K562 (cell line): ENCODE data around the gene CAPZA1. TPM values are rescaled to one million over a fixed set of nuclear protein-coding genes. Genes with fewer than 3 reads are reported as not detected.

Experiments
- BMI1 ChIP-seq: fragments of 150-350 bp; IDR thresholded peaks from 2 replicates; pipeline ENCODE4 v1.6.1; 2014; ENCODE audit warnings: low read length
- MAFF ChIP-seq: IDR thresholded peaks from 2 replicates; pipeline ENCODE4 v1.6.1; 2012; ENCODE audit warnings: low read length, improper control_type of control experiment
- SRSF3 ChIP-seq: fragments of 200-400 bp; formaldehyde crosslinking; IDR thresholded peaks from 2 replicates; pipeline ENCODE4 v1.6.1; 2016; ENCODE audit warnings: mild to moderate bottlenecking, low read length, moderate library complexity; ENCODE audit not compliant: insufficient read depth
- STAG1 ChIP-seq: sonication (generic); formaldehyde crosslinking; IDR thresholded peaks from 2 replicates; pipeline ENCODE4 v1.5.0; 2020; ENCODE audit warnings: missing genetic modification reagents, borderline replicate concordance
- STAT5A ChIP-seq: IDR thresholded peaks from 2 replicates; pipeline ENCODE4 v1.6.1; 2012; ENCODE audit warnings: low read length, inconsistent platforms, borderline replicate concordance
- TAF7 ChIP-seq: fragments of 450-650 bp; IDR thresholded peaks from 2 replicates; pipeline ENCODE4 v1.6.1; 2016; ENCODE audit warnings: missing genetic modification characterization, missing compliant biosample characterization
- TFAM ChIP-seq: fragments of 250-450 bp; sonication (Bioruptor Pico); conservative IDR thresholded peaks from 2 replicates; pipeline ENCODE4 v1.5.0; 2021; ENCODE audit warnings: mild to moderate bottlenecking, moderate library complexity
- ZFP36 ChIP-seq: fragments of 150-350 bp; IDR thresholded peaks from 2 replicates; pipeline ENCODE4 v1.6.1; 2018; ENCODE audit warnings: low read length, low read depth; ENCODE audit not compliant: partially characterized antibody
- ZNF184 ChIP-seq: sonication (generic); formaldehyde crosslinking; IDR thresholded peaks from 2 replicates; pipeline ENCODE4 v1.5.0; 2020; ENCODE audit warnings: missing genetic modification reagents
- ZNF253 ChIP-seq: fragments of 250-450 bp; sonication (Bioruptor Pico); conservative IDR thresholded peaks from 2 replicates; pipeline ENCODE4 v1.6.1; 2021; ENCODE audit warnings: mild to moderate bottlenecking
- ZNF324 ChIP-seq: fragments of 250-450 bp; sonication (Bioruptor Pico); IDR thresholded peaks from 2 replicates; pipeline ENCODE4 v1.4.0; 2020; ENCODE audit warnings: mild to moderate bottlenecking
- polyA plus RNA-seq, 8 experiments: library from polyadenylated mRNA; depleted of rRNA in 4 of 8; stranded (reverse) in 5 of 8; unstranded in 3 of 8; fragments of >200 nt; fragmentation: Nextera tagmentation in 2 of 8; fragmentation: Illumina TruSeq in 1 of 8; extraction: Ambion mirVana in 2 of 8; extraction: Trizol in 1 of 8; gene quantifications; 2 replicates each; pipeline versions ENCODE4 v1.2.1 to v1.2.3, GENCODE V29; 2011 to 2014; ENCODE audit warnings: inconsistent platforms in 1 of 8, missing spikeins in 1 of 8
- total RNA-seq, 7 experiments: library from RNA; depleted of rRNA in 6 of 7; stranded (reverse); fragments of >200 nt in 6 of 7; fragmentation: Illumina TruSeq in 2 of 7; extraction: Trizol in 2 of 7; gene quantifications; 2 replicates each; pipeline versions ENCODE4 v1.2.1 to v1.2.3, GENCODE V29; 2011 to 2021; ENCODE audit warnings: low replicate concordance in 1 of 7
- TF ChIP-seq, protein P1 (sequence below): fragments of 250-450 bp; sonication (Bioruptor Pico); IDR thresholded peaks from 2 replicates; pipeline ENCODE4 v1.4.0; 2020; ENCODE audit warnings: borderline replicate concordance
- TF ChIP-seq, protein P2 (sequence below): sonication (generic); formaldehyde crosslinking; IDR thresholded peaks from 2 replicates; pipeline ENCODE4 v1.8.0; 2022; ENCODE audit warnings: mild to moderate bottlenecking, missing genetic modification reagents
- TF ChIP-seq, protein P3 (sequence below): sonication (generic); formaldehyde crosslinking; IDR thresholded peaks from 2 replicates; pipeline ENCODE4 v1.8.1; 2022; ENCODE audit warnings: missing genetic modification reagents
- TF ChIP-seq, protein P4 (sequence below): fragments of 250-450 bp; sonication (Bioruptor Pico); IDR thresholded peaks from 2 replicates; pipeline ENCODE4 v1.5.0; 2021; ENCODE audit warnings: mild to moderate bottlenecking, moderate library complexity

CAPZA1 gene
- total and polyA plus RNA-seq, 9 of the 15 experiments (the other 6 are each of a cell fraction or from before 2014, with no cell fraction given): 237 to 1,020 (median 306) TPM

DNA sequence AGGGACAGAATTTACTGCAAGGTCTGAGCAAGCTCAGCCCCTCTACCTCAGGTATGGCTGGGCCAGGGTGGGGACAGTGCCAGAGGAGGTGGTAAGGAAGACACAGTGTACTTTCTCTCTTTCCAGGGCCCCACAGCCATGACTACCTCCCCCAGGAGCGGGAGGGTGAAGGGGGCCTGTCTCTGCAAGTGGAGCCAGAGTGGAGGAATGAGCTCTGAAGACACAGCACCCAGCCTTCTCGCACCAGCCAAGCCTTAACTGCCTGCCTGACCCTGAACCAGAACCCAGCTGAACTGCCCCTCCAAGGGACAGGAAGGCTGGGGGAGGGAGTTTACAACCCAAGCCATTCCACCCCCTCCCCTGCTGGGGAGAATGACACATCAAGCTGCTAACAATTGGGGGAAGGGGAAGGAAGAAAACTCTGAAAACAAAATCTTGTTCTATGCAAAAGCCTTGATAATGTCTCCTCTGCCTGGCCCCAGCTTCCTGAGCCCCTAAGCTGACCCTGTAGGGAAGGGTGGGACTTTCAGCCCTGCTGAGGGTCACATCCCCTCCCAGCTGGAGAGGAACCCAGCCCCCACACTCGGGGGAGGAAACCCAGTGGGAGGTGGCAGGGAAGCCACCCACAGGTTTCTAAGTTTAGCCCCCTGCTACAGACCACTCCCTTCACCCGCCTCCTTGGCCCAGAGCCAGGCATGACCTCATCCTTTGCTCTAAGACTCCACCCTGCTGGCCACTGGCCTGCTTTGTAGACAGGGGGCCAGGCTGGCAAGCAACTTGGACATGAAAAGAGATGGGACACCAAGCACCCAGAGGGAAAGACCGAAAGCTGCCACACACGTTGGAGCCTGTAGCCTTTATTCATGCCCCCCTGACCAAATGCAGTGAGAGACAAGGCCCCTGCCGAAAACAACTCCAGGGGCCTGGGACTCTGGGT is 80.9 kb downstream of the CAPZA1 start (continued):
- TF ChIP-seq, protein P1, sequence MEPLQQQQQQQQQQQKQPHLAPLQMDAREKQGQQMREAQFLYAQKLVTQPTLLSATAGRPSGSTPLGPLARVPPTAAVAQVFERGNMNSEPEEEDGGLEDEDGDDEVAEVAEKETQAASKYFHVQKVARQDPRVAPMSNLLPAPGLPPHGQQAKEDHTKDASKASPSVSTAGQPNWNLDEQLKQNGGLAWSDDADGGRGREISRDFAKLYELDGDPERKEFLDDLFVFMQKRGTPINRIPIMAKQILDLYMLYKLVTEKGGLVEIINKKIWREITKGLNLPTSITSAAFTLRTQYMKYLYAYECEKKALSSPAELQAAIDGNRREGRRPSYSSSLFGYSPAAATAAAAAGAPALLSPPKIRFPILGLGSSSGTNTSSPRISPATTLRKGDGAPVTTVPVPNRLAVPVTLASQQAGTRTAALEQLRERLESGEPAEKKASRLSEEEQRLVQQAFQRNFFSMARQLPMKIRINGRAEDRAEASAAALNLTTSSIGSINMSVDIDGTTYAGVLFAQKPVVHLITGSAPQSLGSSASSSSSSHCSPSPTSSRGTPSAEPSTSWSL (CRISPR knock-in tag): no peak
- peak; percentile 51; the same call in 1 of the 2 replicates for TF ChIP-seq ZNF324
- TF ChIP-seq SRSF3: no peak
- TF ChIP-seq, protein P2, sequence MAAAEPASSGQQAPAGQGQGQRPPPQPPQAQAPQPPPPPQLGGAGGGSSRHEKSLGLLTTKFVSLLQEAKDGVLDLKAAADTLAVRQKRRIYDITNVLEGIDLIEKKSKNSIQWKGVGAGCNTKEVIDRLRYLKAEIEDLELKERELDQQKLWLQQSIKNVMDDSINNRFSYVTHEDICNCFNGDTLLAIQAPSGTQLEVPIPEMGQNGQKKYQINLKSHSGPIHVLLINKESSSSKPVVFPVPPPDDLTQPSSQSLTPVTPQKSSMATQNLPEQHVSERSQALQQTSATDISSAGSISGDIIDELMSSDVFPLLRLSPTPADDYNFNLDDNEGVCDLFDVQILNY (CRISPR knock-in tag): peak; percentile 6; the same call in 1 of the 2 replicates
- no peak for TF ChIP-seq TAF7 (tag)
- no peak for TF ChIP-seq BMI1
- no peak for TF ChIP-seq STAG1 (CRISPR knock-in tag)
- TF ChIP-seq MAFF: peak; percentile 62
- peak; percentile 62; the same call in 1 of the 2 replicates for TF ChIP-seq STAT5A
- no peak for TF ChIP-seq ZNF184 (CRISPR knock-in tag)
- no peak for TF ChIP-seq ZNF253 (CRISPR knock-in tag)
- TF ChIP-seq TFAM (CRISPR knock-in tag): no peak
- TF ChIP-seq, protein P3, sequence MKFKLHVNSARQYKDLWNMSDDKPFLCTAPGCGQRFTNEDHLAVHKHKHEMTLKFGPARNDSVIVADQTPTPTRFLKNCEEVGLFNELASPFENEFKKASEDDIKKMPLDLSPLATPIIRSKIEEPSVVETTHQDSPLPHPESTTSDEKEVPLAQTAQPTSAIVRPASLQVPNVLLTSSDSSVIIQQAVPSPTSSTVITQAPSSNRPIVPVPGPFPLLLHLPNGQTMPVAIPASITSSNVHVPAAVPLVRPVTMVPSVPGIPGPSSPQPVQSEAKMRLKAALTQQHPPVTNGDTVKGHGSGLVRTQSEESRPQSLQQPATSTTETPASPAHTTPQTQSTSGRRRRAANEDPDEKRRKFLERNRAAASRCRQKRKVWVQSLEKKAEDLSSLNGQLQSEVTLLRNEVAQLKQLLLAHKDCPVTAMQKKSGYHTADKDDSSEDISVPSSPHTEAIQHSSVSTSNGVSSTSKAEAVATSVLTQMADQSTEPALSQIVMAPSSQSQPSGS (CRISPR knock-in tag): peak; percentile 93
- TF ChIP-seq, protein P4, sequence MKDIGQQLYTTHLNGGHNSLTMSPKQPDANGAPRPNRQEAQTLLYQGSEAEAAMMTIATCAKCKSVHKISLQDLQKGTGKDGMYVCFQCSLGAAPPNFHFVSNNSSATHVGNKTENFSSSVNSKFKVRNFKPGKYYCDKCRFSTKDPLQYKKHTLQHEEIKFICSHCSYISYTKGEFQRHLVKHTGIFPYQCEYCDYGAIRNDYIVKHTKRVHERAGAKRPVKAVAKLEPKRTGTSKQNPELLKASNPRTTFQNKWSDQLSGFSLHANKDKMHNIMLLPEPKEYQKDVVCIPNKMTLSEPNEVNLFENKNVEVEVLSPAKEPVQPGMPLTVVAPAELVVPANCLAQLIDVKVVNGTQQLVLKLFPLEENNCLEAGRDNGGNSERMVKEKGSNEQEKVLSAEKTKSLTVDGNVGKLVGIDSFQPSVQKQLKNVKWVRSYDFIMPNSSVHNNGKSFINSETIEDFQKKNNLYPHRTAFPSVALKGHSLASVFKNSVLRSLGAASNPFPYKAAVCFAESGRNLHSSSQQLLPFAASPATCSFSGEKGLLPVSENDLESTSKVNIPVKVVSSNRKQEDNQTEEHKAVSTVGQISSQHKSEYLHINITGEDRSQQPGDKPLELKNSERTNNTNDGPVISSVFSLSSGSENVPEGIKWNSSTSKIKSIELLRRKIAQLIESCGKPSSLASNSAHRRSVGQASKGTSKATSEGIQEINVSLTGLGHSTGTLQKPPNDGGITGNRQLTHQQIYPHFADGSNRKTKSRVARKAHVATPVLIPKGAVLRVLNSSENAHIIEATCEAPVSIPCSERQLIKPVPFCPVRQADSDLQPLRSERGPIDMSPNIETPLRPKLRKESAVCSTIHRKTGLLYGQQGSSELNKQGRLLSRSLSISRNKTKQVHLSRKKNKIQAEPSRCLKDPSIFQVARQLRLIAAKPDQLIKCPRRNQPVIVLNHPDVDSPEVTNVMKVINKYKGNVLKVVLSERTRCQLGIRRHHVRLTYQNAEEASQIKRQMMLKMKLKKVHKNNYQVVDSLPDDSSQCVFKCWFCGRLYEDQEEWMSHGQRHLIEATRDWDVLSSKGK (CRISPR knock-in tag): no peak
- TF ChIP-seq ZFP36: peak; percentile 26
